DOHH2 (cell line): ENCODE data around the gene STRIP1.
"Not testable (repeated sequence)": the region's sequence is repeated elsewhere in the genome, so short reads cannot be mapped to it uniquely, and the experiment has no call there.

Source experiments
- H3F3A ChIP-seq: fragments of 200-600 bp; sonication (generic), shearing (Covaris generic); 2 replicates; pipeline ENCODE4 v1.6.0; 2016; ENCODE audit warnings: antibody characterized with exemption, mild to moderate bottlenecking; ENCODE audit not compliant: control insufficient read depth, insufficient read depth
- H3K27ac ChIP-seq: fragments of 200-600 bp; sonication (generic); 2 replicates; pipeline ENCODE4 v1.5.1; 2014; ENCODE audit warnings: low read depth, mild to moderate bottlenecking, low read length, moderate library complexity
- H3K27me3 ChIP-seq: fragments of 200-600 bp; sonication (generic); 2 replicates; pipeline ENCODE4 v1.6.1; 2014; ENCODE audit warnings: mild to moderate bottlenecking, low read length, mixed read lengths; ENCODE audit not compliant: control insufficient read depth
- H3K36me3 ChIP-seq: fragments of 200-600 bp; sonication (generic); 2 replicates; pipeline ENCODE4 v1.6.1; 2014; ENCODE audit warnings: mild to moderate bottlenecking, low read length, moderate library complexity, mixed read lengths; ENCODE audit not compliant: control insufficient read depth
- H3K4me1 ChIP-seq: fragments of 200-600 bp; sonication (generic); 2 replicates; pipeline ENCODE4 v1.6.1; 2014; ENCODE audit warnings: mild to moderate bottlenecking, low read length, mixed read lengths; ENCODE audit not compliant: control insufficient read depth
- H3K4me2 ChIP-seq: fragments of 200-600 bp; sonication (generic); 2 replicates; pipeline ENCODE4 v1.6.0; 2014; ENCODE audit warnings: mild to moderate bottlenecking, low read length, moderate library complexity
- H3K4me3 ChIP-seq: fragments of 200-600 bp; sonication (generic); 2 replicates; pipeline ENCODE4 v1.5.1; 2014; ENCODE audit warnings: mild to moderate bottlenecking, low read length, mixed read lengths
- H3K79me2 ChIP-seq: fragments of 200-600 bp; sonication (generic); 2 replicates; pipeline ENCODE4 v1.6.1; 2014; ENCODE audit warnings: mild to moderate bottlenecking, low read length, mixed read lengths; ENCODE audit not compliant: control insufficient read depth
- H3K9me2 ChIP-seq: fragments of 200-600 bp; sonication (generic); replicated peaks from 2 replicates; pipeline ENCODE4 v1.6.1; 2014; ENCODE audit warnings: mild to moderate bottlenecking, low read length, mixed read lengths; ENCODE audit not compliant: control insufficient read depth
- H3K9me3 ChIP-seq: fragments of 200-600 bp; sonication (generic); 2 replicates; pipeline ENCODE4 v1.6.1; 2014; ENCODE audit warnings: antibody characterized with exemption, low read length, mixed read lengths; ENCODE audit not compliant: control insufficient read depth, insufficient read depth
- H4K20me1 ChIP-seq: fragments of 200-600 bp; sonication (generic); 2 replicates; pipeline ENCODE4 v1.6.0; 2014; ENCODE audit warnings: low read depth, mild to moderate bottlenecking, antibody characterized with exemption, low read length, moderate library complexity; ENCODE audit not compliant: control insufficient read depth, insufficient read depth
- EZH2phosphoT487 ChIP-seq: fragments of 200-600 bp; sonication (generic); IDR thresholded peaks from 2 replicates; pipeline ENCODE4 v1.6.1; 2017; ENCODE audit warnings: borderline replicate concordance, mild to moderate bottlenecking, antibody characterized with exemption, low read length, moderate library complexity, mixed read lengths
- TF ChIP-seq, protein P1 (sequence below): fragments of 200-600 bp; sonication (generic); IDR thresholded peaks from one replicate; pipeline ENCODE4 v1.5.1; 2014; ENCODE audit warnings: antibody characterized with exemption, mild to moderate bottlenecking, low read depth, low read length; ENCODE audit not compliant: poor library complexity, severe bottlenecking

STRIP1 gene

DNA sequence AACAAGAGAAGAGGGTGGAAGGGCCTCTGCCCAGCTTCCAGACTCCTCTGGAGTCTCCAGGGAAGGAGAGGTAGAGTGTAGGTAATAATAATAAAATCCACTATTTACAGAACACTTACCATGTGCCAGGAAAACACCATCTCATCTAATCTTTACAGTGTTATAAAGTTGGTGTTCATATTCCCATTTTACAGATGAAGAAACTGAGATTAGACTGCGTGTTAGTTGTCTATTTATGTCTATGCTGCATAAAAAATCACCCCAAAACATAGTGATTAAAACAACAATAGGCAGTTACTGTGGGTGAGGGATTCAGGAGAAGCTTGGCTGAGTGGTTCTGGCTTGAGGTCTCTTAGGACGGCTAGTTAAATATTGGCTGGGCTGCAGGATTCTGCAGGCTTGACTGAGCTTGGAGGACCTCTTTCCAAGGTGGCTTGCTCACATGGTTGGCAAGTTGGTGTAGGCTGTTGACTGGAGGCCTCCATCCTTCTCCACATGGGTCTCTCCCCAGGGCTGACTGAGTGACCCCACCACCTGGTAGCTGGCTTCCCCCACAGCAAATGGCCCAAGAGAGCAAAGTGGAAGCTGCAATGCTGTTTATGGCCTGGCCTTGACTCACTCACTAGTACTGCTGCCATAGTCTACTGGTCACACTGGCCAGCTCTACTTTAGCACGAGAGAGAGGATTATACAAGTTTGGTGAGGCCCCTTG, 42.5 kb downstream of the STRIP1 start:
- Histone ChIP-seq H3K27ac (no peak overlapping the region), H3K4me1 (no peaks in the 10 kb centered on the region), H3K27me3 (peaks cover 5% of the 10 kb centered on the region), H3K9me3 (no peaks in the 10 kb centered on the region), H3K4me3 (no peak overlapping the region), H3K4me2 (no peak overlapping the region), H3K9me2 (no peaks in the 10 kb centered on the region), H3F3A (no peaks in the 10 kb centered on the region), H3K36me3 (no peaks in the 10 kb centered on the region), H3K79me2 (no peaks in the 10 kb centered on the region), H4K20me1 (no peaks in the 10 kb centered on the region)
- TF ChIP-seq, protein P1, sequence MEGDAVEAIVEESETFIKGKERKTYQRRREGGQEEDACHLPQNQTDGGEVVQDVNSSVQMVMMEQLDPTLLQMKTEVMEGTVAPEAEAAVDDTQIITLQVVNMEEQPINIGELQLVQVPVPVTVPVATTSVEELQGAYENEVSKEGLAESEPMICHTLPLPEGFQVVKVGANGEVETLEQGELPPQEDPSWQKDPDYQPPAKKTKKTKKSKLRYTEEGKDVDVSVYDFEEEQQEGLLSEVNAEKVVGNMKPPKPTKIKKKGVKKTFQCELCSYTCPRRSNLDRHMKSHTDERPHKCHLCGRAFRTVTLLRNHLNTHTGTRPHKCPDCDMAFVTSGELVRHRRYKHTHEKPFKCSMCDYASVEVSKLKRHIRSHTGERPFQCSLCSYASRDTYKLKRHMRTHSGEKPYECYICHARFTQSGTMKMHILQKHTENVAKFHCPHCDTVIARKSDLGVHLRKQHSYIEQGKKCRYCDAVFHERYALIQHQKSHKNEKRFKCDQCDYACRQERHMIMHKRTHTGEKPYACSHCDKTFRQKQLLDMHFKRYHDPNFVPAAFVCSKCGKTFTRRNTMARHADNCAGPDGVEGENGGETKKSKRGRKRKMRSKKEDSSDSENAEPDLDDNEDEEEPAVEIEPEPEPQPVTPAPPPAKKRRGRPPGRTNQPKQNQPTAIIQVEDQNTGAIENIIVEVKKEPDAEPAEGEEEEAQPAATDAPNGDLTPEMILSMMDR, result no peak
- no peak for TF ChIP-seq EZH2phosphoT487

DNA sequence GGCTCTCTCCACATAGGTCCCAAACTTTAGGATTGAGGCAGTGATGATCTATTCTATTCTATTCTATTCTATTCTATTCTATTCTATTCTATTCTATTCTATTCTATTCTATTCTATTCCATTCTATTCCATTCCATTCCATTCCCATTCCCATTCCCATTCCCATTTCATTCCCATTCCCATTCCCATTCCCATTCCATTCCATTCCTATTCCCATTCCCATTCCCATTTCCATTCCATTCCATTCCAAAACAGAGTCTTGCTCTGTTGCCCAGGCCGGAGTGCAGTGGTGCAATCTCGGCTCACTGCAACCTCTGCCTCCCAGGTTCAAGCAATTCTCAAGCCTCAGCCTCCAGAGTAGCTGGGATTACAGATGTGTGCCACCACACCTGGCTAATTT, 45.6 kb downstream of the STRIP1 start:
- H3K79me2 ChIP-seq, H3K27ac ChIP-seq, H3K4me3 ChIP-seq, H3K9me2 ChIP-seq, H3K4me2 ChIP-seq, H3K36me3 ChIP-seq, H3F3A ChIP-seq, H3K4me1 ChIP-seq, H4K20me1 ChIP-seq, H3K9me3 ChIP-seq: not testable (repeated sequence)
- H3K27me3 ChIP-seq, result peaks cover 28% of the 10 kb centered on the region

DNA sequence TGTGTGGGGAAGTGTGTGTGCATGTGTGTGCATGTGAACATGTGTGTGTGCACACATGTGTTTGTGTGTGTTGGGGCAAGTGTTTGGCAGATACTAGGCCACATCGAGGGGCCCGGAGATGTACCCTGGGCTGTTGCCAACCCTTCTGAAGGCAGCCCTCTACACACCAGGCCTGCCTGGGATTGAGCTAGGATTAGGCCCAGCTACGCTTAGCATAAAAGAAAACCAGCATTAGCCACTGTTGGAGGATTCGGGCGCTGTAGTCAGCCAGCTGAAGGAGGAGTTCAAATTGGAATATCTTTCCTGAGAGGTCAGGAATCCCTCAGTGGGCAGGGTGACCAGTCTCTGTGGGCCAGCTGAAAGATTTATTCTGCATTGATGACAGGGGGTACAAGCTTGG, 46.6 kb downstream of the STRIP1 start:
- H3F3A ChIP-seq, result no peaks in the 10 kb centered on the region
- H3K9me3 ChIP-seq, result no peaks in the 10 kb centered on the region
- no peak overlapping the region for H3K4me2 ChIP-seq
- no peaks in the 10 kb centered on the region for H4K20me1 ChIP-seq
- H3K27me3 ChIP-seq, result peaks cover 39% of the 10 kb centered on the region
- no peaks in the 10 kb centered on the region for H3K4me1 ChIP-seq
- TF ChIP-seq EZH2phosphoT487, result no peak
- TF ChIP-seq, protein P1, result no peak
- no peak overlapping the region for H3K27ac ChIP-seq
- H3K4me3 ChIP-seq, result no peak overlapping the region
- H3K36me3 ChIP-seq, result no peaks in the 10 kb centered on the region
- no peaks in the 10 kb centered on the region for H3K79me2 ChIP-seq
- no peaks in the 10 kb centered on the region for H3K9me2 ChIP-seq

DNA sequence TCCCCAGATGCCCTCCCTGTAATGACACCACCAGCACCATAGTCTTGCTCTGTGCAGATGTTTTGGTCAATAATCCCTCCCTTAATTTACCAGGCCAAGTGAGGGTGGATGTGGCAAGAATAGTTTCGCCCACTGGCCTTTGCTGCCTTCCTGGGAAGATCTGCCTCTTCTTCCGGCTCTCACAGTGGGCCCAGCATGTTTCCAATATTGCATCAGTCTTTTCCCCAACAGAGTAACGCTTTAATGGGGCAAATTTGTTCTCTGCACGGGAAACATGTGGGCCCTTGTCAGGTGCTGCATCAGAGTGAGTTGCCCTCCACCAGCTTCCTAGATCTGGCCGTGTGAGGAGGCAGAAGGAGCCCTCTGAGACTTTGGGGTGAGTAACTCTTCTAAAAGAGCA, 48.1 kb downstream of the STRIP1 start:
- no peaks in the 10 kb centered on the region for H4K20me1 ChIP-seq
- H3K9me3 ChIP-seq, result no peaks in the 10 kb centered on the region
- peaks cover 49% of the 10 kb centered on the region for H3K27me3 ChIP-seq
- H3K9me2 ChIP-seq, result no peaks in the 10 kb centered on the region
- no peak overlapping the region for H3K27ac ChIP-seq
- no peaks in the 10 kb centered on the region for H3K79me2 ChIP-seq
- TF ChIP-seq, protein P1, result no peak
- no peak for TF ChIP-seq EZH2phosphoT487
- no peak overlapping the region for H3K4me3 ChIP-seq
- H3F3A ChIP-seq, result no peaks in the 10 kb centered on the region
- H3K4me1 ChIP-seq, result no peaks in the 10 kb centered on the region
- H3K4me2 ChIP-seq, result no peak overlapping the region
- no peaks in the 10 kb centered on the region for H3K36me3 ChIP-seq
